GM21786 (cell line): Measurements from ENCODE around the gene MMS19.

Experiments
- ATAC-seq: cut with Tn5 transposase; IDR thresholded peaks from one replicate; pipeline ENCODE4 v1.9.1; 2021; ENCODE audit not compliant: unreplicated experiment

Gene MMS19, protein sequence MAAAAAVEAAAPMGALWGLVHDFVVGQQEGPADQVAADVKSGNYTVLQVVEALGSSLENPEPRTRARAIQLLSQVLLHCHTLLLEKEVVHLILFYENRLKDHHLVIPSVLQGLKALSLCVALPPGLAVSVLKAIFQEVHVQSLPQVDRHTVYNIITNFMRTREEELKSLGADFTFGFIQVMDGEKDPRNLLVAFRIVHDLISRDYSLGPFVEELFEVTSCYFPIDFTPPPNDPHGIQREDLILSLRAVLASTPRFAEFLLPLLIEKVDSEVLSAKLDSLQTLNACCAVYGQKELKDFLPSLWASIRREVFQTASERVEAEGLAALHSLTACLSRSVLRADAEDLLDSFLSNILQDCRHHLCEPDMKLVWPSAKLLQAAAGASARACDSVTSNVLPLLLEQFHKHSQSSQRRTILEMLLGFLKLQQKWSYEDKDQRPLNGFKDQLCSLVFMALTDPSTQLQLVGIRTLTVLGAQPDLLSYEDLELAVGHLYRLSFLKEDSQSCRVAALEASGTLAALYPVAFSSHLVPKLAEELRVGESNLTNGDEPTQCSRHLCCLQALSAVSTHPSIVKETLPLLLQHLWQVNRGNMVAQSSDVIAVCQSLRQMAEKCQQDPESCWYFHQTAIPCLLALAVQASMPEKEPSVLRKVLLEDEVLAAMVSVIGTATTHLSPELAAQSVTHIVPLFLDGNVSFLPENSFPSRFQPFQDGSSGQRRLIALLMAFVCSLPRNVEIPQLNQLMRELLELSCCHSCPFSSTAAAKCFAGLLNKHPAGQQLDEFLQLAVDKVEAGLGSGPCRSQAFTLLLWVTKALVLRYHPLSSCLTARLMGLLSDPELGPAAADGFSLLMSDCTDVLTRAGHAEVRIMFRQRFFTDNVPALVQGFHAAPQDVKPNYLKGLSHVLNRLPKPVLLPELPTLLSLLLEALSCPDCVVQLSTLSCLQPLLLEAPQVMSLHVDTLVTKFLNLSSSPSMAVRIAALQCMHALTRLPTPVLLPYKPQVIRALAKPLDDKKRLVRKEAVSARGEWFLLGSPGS

DNA sequence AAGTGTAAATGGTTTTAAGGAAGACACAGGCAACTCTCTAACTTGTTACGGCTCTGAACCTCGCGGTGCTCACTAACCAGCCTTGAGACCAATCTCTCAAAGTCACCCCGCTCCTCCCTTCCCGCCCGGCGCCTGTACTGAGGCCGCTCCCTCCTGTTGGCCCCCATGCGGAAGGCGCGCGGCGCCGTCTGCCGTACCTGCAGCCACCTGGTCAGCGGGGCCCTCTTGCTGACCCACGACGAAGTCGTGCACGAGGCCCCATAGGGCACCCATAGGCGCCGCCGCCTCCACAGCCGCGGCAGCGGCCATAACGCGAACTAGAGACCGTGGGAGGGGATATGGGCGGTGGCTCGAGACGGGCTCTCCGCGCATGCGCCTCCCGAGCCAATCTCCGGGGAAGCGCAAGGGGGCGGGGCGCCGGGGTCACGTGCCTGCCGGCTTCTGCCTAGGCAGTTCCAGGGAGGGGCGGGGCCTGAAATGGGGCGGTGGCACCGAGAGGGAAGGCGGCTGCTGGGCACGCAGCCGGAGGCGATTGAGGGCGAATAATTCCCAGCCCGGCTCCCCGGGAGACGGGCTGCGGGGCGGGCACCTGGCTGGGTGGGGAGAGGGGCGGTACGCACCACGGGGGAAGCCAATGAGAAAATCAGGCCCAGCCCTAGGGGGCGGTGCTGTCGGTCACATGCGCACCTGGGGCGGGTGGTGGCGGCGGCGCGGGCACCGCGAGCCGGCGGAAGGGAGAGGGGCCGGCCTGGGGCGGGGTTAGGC lies at the start of gene MMS19:
MMS19 (minus strand) TSS at position 347 of the 765 bp plus-strand sequence; CDS start at position 309, 38 bp downstream.
- peak; percentile 86 for ATAC-seq

DNA sequence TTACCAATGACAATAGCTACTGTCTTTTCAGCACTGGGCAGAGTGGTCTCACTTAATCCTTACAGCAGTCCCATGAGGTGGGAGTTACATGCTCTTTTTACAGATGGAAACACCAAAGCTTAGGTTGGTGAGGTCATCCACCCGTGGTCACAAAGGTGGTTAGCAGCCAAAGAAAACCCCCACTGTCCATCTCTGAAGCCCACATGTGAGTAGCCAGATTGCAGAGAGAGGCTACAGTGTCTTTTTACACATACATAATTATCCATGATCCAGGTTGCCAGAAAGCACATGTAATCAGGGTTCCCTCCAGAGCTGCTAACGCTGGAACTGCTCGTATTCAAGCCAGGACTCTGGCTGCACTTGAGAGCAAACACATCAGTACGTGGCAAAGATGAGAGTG lies 49.7 kb upstream of the MMS19 start:
- ATAC-seq, result no peak

DNA sequence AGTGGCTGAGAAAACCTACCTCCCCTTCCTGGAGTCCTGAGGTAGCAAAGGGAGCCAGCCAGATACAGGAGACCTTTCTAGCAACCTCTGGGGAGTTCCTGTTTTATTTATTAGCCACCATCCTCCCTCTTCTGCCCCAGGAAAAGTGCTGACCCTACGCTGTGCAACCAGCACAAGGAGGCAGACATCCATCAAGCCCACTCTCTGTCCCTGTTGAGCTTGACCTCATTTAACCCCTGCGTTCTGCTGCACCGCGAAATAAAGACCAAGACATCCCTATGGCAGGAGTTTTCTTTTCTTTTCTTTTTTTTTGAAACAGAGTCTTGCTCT lies 49.0 kb upstream of the MMS19 start:
- ATAC-seq, result no peak

DNA sequence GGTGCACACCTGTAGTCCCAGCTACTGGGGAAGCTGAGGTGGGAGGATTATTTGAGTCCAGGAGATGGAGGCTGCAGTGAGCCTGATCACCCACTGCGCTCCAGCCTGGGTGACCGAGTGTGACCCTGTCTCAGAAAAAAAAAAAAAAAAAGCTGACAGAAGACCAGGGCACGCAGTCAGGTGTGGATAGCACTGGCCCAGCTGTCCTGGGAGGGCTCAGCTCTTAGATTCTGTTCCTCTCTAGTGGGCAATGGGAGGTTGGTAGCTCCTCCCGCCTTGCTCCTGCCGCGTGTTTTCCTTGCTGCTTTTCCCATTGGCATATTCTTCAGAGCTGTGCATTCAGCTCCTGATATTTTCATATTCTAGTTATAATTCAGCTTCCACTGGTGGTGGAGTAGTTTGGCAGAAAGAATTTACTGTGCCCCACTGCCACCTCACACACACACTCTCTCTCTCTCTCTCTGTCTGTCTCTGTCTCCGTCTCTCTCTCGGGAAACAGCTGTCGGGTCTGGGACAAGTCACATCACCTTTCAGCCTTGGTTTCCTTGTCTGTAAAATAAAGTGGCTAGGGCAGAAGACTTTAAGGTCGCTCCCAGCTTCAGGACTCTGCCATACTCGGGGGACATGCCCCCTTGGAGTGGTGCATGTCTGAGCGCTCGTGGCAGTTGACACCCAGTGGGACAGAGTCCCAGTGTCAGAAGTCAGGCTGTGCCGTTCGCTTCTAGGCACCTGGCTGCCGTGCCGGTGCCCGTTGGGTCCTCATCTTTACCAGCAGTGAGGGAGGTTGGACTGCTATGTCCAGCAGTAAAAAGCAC lies 48.4 kb upstream of the MMS19 start:
- ATAC-seq, result no peak

DNA sequence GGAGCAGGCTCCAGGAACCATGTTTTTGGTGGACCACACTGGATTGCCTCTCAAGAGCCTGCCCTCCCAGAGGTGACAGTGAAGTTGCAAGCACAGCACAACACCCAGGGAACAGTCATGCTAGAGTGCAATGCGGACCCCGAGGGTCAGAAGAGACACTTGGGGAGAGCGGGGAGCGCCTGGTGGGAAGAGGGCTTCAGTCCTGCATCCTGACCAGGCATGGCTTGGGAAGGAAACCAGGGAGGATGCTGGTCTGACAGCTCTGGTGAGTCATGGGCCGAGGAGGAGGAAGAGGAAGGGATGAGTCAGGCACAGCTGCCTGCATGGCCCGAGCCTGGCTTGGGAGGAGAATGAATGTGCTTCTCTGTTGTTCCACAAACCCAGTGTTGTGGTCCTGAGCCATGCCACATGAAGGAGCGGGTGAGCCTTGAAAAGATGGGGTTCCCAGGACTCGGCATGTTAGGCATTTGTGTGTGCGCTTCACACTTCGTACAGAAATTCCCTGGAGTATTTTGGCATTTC lies 44.9 kb upstream of the MMS19 start:
- ATAC-seq, result no peak

DNA sequence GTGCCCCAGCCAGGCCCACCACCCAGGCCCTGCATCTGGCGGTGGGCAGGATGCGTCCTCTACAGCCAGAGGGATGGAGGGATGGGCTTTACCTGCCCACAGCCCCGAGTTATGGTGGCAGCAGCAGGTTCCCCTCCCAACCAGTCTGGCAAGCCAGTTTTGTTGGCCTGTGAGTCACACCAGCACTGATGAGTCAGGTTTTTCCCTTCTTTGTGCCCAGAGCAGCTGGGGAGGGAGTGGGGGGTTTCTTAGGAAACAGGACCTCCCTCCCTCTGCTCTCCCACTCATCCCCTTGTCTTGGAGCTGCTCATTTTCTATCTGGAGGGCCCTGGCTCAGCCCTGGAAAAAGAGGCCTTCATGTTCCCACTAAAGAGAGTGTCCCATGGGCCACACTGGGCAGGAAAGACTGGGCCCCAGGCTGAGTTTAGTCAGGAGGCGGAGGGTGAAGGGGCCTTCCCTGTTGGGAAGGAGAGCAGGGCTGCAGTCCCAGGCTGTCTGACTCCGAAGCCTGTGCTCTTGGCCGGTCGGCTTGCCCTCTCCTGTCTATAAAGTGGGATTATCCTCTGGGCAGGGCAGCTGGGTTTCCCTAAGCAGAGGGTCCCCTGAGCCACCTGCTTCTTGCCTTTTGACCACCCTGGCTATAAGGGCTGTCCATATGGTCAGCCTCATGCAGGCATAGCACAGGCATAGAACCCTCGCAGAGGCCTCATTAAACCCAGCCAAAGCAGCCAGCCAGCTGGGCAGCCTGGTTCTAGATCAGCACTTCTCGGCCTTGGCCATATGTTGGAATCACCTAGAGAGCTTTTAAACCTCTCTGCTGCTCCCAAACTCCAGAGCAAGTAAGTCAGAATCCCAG lies 44.2 kb upstream of the MMS19 start:
- no peak for ATAC-seq

DNA sequence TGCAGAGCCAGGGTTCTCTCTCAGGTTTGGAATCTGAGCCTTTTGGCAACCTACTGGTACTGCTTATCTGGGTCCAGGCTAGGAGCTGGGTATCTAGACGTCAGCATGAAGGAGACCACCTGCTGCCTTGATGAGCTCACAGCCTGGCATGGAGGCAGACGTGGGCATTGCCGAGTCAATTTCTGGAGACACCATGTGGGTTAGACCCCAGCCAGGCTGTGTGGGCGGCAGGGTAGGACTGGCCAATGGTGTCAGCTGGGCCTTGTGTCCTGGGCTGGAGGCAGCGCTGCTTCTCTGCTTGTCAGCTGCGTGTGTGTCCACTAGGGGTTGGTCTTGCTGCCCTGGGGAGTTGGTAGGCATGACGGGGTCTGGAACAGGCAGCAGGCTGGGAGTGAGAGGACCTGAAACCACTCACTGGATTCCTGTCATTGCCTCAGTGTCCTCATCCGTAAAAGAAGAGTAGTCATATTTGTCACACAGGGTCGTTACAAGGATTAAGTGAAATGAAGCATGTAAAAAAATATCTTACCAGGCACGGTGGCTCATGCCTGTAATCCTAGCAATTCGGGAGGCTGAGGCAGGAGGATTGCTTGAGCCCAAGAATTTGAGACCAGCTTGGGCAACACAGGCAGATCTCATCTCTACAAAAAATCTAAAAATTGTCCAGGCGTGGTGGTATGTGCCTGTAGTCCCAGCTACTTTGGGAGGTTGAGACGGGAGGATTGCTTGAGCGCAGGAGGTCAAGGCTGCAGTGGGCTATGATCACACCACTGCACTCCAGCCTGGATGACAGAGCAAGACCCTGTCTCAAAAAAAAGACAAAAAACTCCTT lies 42.7 kb upstream of the MMS19 start:
- ATAC-seq, result no peak

DNA sequence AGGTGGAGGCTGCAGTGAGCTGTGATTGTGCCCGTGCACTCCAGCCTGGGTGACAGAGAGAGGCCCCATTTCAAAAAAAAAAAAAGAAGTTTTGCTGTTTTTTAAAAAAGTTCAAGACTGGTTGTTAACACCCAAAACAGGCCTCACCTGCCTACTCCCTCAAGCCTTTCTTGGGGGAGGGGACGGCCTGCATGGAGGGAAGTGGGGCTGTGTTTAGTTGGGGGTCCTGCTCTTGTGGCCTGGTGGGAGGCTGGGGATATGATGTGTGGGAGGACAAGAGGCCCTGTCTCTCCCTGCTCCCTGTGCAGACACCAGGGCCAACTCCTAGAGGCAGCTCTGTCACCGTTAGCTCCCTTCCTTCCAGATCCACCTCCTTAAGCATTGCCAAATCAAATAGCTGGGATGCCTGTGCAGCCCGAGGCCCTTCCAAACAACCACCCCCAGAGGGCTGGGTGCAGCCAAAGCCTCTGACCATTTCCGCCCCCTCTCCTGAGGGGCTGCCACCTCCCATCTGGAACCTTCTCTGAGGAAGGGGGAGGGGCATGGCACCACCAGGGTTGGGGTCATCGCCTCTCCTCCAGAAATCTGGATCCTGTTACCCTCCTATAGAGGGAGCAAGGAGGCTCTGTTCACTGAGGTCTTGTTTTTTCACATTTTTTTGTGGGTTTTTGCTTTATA lies 41.4 kb upstream of the MMS19 start:
- no peak for ATAC-seq

DNA sequence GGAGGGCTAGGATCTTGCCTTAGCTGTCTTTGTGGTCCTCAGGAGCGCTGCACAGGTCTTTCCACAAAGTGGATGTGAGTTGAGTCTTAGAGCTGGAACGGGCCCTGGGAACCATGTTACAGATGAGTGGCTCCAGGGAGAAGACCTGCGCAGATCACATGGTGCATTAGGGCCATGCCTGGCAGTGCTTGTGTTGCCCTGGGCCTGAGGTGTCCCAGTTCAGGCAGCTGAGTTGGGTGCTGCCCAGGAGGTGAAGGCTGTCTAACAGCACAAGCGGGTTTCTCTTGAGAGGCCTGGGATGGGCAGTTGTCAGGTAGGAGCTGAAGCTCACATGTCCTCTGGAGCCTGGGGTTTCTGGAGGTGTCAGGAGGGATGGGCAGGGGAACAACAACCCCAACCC lies 40.6 kb upstream of the MMS19 start:
- ATAC-seq, result no peak

DNA sequence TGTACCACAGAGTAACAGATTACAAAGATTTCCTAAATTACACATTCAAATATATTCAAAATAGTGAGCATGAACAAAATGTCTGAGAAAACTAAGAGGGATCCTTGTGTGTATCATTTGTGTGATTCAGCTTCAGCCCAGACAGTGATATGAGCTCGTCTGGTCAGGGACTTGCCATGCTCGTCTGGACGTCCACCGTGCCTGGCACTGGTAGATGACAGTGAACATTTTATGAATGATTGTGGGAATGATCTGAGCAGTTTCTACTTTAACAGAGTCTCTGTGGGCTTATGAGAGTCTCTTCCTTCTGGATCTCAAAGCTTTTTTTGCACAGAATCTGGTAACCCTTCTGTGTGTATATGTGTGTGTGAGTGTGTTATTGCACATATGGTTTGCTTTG lies 40.2 kb upstream of the MMS19 start:
- ATAC-seq, result no peak

DNA sequence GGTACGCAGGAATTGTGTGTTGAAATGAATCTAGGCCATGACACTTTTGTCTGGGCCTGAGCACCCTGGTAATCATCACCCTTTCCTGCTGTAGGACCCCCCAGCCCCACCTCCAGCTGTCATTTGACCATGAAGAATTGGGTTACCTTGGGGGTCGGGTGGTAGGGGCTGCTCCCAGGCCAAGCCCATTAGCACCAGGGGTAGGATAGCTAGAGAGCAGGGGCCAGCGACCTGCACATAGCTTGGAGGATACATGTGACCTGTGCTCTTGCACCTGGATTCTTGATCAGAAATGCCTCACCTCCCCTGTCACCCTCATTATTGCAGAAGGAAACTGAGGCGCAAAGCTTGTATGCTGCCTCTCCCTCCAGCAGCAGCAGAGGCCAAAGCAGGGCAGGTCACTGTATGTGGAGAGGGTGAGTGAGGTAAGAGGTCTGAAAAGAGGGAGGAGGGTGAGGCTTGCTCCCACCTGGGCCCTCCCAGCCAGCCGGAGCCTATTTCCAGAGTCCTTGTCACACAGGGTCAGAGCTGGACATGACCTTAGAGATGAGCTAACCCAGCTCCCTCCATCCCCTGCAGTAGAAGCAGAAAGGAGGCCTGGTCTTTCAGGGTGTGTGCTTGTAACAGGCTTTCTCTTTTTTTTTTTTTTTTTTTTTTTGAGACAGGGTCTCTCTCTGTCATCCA lies 39.1 kb upstream of the MMS19 start:
- no peak for ATAC-seq

DNA sequence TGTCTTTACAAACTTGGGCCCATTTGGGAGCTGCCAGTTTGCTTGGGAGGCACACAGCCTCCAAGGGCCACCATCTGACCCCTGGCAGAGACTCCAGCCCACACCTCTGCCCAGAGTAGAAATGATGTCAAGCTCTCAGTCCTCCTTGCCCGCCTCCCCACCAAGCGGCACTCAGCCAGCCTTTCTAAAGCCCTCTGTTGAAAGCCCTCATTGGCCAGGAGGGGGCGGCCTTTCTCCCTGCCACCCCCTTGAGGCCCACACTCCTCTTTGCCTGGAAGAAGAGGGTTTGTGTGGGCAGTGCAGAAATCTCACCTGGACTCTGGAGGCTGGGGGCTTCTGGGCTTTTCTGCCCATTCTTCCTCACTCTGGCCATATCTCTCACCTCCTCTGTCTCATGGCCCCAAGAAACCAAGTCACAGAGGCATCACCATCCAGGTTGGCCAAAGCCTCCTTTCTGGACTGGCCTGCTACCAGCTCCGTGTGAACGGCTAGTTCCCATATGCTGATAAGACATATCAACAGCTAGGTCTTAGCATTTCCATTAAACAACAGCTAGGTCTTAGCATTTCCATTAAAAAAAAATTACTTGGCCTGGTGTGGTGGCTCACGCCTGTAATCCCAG lies 36.6 kb upstream of the MMS19 start:
- ATAC-seq, result no peak

DNA sequence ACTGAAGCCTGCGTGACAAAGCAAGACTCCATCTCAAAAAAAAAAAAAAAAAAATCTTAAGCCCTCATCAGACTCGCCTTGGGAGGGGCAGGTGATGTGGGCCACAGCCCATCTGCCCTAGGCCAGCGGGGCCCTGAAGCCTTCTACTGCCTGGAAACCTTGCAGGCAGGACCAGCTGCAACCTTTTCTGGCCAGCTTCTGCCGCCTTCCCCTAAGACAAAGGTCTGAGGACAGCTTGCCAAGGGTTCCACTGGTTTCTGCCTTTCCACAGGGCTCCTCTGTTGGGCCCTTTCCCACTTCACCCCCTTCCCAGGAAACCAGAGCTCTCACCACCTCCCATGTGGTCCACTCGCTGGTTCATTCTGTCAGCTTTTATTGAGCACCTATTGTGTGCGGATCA lies 35.7 kb upstream of the MMS19 start:
- ATAC-seq, result no peak

DNA sequence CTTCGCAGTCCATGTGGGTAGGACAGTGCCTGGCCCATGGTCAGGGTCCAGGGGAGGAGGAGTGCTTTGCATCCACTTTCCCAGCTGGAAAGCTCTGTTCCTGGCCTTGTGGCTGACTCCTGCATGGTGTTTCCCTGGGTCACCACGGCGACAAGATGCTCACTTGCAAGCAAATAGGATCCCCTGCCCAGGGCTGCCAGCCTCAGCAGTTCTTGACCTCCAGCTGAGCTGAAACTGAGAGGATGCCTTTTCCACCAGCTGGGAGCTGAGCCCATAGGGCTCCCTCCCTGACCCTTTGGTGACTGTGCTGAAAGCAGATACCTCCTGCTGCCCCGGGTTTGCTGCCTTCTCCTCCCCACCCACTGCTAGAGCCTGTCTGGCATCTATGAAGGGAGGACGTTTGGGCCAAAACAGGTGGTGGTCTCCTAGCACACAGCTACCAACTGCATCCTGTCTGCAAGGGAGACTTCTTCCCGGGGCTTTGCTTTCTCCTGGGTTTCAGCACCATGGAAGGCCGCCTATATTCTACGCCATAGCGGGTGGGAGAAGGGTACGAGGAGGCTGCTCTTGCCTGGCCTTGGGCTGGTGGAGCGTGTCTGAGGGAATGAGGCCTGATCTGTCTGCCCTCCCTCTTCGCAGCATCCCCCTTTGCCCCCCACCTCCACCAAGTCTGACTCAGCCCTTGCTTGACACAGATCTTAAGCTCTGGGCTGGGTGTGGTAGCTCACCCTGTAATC lies 34.9 kb upstream of the MMS19 start:
- ATAC-seq, result no peak

DNA sequence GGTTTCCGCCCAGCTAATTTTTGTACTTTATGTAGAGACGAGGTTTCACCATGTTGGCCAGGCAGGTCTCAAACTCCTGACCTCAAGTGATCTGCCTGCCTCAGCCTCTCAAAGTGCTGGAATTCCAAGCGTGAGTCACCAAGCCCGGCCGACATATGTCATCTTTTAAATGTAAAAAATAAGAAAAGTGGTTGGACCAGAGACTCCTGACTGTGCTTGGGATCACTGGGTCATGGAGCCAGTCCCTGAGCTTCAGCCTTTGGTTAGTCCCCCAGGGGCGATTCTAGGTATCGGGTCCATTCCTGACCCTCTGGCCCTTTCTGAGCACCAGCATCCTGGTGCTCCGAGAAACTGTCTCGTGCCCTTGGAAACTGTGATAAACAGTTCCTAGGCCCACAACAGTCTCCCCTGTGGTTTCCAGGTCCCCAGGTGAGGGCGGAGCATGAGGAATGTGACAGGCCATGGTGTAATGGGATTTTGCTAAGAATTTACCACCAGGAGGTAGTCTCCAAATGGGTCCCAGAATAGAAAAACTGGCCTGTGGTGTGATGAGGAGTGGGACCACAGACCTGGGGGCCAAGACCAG lies 33.3 kb upstream of the MMS19 start:
- ATAC-seq, result no peak
